NCI-H1930 (cell line): ENCODE measurements around the gene FMN1.
A peak's percentile ranks its signal among the peaks of the same experiment; 100 is the strongest.

Experiments used
- DNase-seq, 2 experiments: peaks; one replicate each; lab custom pipeline; 2025; lab: John Stamatoyannopoulos, UW

FMN1 gene, protein sequence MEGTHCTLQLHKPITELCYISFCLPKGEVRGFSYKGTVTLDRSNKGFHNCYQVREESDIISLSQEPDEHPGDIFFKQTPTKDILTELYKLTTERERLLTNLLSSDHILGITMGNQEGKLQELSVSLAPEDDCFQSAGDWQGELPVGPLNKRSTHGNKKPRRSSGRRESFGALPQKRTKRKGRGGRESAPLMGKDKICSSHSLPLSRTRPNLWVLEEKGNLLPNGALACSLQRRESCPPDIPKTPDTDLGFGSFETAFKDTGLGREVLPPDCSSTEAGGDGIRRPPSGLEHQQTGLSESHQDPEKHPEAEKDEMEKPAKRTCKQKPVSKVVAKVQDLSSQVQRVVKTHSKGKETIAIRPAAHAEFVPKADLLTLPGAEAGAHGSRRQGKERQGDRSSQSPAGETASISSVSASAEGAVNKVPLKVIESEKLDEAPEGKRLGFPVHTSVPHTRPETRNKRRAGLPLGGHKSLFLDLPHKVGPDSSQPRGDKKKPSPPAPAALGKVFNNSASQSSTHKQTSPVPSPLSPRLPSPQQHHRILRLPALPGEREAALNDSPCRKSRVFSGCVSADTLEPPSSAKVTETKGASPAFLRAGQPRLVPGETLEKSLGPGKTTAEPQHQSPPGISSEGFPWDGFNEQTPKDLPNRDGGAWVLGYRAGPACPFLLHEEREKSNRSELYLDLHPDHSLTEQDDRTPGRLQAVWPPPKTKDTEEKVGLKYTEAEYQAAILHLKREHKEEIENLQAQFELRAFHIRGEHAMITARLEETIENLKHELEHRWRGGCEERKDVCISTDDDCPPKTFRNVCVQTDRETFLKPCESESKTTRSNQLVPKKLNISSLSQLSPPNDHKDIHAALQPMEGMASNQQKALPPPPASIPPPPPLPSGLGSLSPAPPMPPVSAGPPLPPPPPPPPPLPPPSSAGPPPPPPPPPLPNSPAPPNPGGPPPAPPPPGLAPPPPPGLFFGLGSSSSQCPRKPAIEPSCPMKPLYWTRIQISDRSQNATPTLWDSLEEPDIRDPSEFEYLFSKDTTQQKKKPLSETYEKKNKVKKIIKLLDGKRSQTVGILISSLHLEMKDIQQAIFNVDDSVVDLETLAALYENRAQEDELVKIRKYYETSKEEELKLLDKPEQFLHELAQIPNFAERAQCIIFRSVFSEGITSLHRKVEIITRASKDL (N-terminal part only)

GRCh38 chr15:33194704-33195670, at the start of gene FMN1:
TSS of gene FMN1 (minus strand) at chr15:33194714. CDS start at chr15:33154914, 39,800 bp downstream.
- peak; percentile 66 to 80 for DNase-seq

- no peak for DNase-seq
These were observed 49.4 kb upstream of the FMN1 start for GRCh38 chr15:33243869-33244268.

GRCh38 chr15:33243393-33243792, 48.9 kb upstream of the FMN1 start:
- DNase-seq, result no peak

DNA sequence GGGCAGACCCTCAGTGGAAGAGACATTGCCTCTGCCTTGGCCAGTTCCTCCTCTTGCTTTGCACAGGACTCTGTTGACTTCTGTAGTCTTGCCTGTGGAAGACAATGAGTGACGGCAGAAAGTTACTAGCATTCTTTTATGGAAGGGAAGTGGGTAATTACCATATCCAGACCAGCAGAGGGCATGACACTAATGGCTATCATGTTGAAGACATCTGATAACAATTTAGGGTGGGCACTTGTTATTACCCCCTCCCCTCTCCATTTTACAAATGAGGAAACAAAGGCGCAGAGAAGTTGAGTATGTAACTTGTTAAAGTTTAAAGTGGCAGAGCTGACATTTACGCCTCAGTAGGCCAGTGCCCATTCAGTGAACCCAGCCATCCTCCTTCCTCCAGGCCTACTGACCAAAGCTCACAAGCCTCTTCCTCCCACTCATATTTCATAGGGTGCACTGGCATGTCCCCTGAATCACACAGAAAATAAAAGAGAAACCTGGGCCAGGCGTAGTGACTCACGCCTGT, 48.2 kb upstream of the FMN1 start:
- no peak for DNase-seq

- no peak for DNase-seq
These were observed 47.7 kb upstream of the FMN1 start for GRCh38 chr15:33242165-33242564.

GRCh38 chr15:33236841-33237509, 42.5 kb upstream of the FMN1 start:
- no peak for DNase-seq

GRCh38 chr15:33234020-33234461, 39.5 kb upstream of the FMN1 start:
- DNase-seq, result no peak

GRCh38 chr15:33226559-33227181, 32.2 kb upstream of the FMN1 start:
- DNase-seq, result no peak

GRCh38 chr15:33218071-33218491, 23.6 kb upstream of the FMN1 start:
- peak in 1 of 2 experiments; percentile 51 for DNase-seq

DNA sequence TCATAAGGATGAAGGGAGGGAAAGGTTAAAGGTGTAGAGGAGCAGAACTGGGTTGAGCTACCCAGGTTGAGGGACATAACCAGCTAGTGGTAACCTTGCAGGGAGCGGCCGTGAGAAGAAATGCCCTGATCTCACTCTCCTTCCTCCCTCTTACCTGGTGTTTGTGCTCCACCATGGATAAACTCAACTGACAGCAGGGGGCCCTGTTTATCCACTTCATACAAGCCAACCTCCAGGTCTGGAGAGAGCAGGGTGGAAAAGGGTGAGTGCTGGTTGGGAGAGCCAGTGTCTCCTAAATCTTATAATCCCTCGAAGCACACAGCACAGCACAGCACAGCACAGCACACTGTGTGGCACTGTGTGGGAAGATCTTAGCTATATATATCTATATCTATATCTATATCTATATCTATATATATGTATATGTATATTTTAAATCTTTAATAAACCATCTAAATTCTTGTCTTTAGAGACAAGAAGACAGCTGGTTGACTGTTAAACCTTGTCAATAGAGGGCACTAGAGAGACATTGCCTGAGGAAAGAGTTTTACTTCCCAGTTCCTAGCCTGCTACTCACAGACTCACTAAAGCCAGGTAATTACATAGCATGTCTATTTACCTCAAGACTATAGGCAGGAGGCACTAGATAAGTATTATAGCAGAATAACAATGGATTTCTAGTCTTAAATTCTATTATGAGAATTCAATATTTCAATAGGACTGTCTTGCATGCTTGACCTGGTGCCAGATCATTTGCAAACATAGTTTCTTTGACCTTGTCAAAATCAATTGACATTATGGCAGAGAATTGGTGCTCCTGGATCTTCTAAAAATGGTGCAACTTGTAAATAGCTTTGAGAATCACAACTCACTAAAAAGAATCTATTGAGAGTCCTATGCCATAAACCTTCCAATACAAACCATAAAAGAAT, 21.7 kb upstream of the FMN1 start:
- DNase-seq, result no peak

DNA sequence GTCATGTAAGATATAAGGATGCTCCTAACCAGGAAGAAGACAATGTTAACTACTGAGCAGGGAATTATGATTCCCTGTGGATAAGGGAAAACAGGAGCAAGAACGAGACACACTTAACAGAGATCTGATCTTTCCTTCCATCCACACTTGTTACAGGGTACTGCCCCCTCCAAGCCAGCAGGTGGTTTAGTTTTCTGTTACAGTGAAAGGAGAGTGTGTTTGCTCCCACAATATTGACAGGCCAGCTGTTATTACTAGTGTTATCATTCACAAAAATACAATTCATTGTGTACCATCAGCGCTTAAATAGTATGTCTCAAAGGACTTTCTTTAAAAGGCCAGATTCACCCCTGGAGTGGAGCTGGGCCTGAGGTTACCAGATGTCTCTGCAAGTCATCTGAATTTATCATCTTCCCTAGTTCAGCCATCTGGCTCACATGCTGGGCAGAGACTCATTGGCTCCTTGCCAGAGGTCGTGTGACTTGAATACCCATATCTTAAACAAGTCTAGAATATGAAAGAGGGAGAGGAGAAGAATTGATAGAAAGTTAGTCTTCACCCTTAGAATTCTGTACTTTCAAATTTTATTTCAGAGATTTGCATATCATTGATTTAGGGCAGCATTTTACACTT, 16.8 kb upstream of the FMN1 start:
- peak; percentile 56 to 73 for DNase-seq

DNA sequence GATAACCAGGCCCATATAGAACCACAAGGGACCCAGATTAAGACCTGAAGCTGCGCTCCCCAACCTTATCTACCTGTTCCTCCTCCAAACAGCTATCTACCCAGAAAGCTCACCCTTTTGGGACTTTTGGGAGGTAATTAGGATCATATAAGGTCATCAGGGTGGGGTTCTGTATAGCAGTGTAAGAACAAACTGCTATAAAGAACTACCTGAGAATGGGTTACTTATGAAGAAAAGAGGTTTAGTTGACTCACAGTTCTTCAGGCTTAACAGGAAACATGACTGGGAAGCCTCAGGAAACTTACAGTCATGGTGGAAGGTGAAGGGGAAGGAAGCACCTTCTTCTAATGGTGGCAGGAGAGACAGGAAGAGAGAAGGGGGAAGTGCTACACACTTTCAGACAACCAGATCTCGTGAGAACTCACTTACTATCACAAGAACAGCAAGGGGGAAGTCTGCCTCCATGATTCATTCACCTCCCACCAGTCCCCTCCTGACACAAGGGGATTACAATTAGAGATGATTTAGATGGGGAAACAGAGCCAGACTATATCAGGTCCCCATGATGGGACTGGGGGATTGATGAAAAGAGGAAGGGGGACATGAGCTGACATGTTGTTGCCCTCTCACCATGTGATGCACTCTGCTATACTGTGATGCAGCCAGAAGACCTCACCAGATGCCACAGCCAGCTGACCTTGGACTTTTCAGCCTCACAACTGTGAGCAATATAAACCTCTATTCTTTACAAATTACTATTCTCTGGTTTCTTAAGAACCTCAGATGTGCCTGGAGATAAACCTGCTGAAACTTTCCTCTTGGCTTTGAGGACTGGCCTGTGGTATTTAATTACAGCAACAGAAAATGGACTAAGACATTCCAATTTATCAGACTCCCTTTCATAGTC, 15.3 kb upstream of the FMN1 start:
- no peak for DNase-seq

GRCh38 chr15:33207646-33208045, 13.1 kb upstream of the FMN1 start:
- no peak for DNase-seq

DNA sequence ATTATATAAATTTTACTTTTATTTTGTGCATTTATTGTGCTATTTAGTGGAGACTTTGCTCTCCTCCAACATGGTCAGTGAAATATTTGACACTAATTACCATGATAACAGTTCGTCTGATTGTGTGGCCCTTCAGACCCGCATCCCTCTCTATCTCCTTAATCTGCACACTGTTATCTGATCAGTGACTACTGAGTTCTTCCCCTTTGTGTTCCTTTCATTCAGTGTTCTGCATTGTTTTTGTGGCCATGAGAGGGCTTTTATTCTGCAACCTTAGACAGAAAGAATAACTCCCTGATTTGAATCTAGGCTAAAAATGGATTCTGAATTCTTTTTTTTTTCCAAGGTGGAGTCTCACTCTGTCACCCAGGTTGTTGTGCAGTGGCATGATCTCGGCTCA, 11.9 kb upstream of the FMN1 start:
- no peak for DNase-seq

DNA sequence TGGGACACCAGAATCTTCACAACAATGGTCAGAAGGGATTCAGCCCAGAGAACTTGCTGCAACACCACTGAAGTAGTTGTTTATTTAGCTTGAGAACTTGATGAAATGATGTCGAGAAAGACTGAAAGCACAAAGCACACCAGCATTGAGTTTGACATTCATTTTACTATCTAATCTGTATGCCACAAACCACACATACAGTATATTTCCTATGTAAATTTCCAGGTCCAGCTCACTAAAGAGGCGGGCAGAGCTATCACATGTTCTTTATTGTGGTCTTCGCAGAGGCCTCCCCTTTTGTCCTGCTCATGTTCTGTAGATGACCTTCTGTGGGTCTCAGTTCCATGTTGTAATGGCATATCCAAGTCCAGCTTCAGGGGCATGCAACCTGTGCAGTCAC, 10.4 kb upstream of the FMN1 start:
- no peak for DNase-seq

DNA sequence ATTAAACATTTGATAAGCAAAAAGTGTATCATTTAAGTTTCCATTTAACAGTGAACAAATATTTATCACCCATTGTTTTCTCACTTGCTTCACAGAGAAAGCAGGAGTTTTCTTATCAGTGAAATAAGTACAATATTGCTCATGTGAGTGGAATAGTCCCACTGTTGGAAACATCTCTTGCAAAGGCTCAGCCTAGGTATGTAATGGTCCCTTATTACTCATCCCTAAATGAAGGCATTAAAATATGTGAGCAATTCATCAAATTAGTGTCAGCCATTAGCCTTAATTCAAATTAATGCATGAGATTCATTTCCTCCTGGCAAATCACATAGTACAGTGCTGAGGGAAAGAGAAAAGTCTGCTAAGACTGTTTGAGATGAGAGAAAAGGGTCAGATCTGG, 9.6 kb upstream of the FMN1 start:
- DNase-seq, result no peak
